ENCODE measurements around the gene CYP19A1.

- TF ChIP-seq POLR2A (IDR thresholded peaks at IDR 0.05; ENCODE audit: low read depth, low read length) (no peak), POLR2AphosphoS5 (IDR thresholded peaks at IDR 0.05; ENCODE audit: low read depth, low read length) (no peak), TAF1 (IDR thresholded peaks at IDR 0.05; ENCODE audit: low read depth, low read length) (no peak)
Observed at GRCh38 chr15:51290720-51291119, 47.7 kb downstream of the CYP19A1 start.
